GM20000 (cell line): Measurements from ENCODE around the gene P4HB.

ENCODE experiments used
- DNase-seq: peaks from one replicate; pipeline ENCODE4 v3.0.0; 2012; ENCODE audit warnings: low spot score
- TF ChIP-seq, protein P1 (sequence below): IDR thresholded peaks from 2 replicates; pipeline ENCODE4 v1.5.1; 2012; ENCODE audit warnings: mild to moderate bottlenecking, control low read depth; ENCODE audit errors: extremely low read depth, missing control alignments

P4HB gene

DNA sequence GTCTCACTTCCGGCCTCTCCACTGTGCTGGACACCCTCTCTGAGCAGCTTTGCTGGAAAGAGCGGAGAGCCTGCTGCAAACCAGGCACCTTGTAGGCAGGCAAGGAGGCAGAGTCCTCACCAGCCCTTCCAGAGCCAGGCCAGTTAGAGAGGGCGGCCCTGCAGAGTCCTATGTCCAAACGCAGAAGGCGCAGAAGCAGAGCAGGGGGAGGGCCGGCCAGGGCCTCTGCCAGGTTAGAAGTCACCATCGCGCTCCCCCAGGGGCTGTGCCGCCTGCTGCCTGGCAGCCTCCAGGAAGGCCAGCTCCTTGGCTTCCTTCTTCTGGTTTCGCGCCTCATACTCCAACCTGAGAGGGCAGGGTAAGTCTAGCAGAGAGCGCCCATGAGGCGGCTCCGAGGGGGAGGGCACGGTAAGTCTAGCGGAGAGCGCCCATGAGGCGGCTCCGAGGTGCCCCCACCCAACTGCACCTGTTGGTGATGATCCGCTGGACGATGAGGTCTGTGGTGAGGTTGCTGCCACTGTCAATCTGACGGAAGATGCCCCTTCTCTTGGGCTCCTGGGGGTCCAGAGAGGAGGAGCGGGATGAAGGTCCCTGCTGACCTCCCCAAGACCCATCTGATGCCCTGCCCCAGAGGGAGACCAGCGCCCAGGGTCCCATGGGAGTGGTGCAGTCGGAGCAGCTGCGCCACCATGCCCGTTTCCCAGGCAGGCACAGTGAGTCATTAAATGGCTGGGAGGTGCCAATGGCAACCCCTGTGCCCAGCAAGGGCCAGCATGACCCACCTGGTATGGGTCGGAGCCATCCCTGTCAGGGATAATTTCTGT lies 44.5 kb upstream of the P4HB start:
- DNase-seq, result no peak

DNA sequence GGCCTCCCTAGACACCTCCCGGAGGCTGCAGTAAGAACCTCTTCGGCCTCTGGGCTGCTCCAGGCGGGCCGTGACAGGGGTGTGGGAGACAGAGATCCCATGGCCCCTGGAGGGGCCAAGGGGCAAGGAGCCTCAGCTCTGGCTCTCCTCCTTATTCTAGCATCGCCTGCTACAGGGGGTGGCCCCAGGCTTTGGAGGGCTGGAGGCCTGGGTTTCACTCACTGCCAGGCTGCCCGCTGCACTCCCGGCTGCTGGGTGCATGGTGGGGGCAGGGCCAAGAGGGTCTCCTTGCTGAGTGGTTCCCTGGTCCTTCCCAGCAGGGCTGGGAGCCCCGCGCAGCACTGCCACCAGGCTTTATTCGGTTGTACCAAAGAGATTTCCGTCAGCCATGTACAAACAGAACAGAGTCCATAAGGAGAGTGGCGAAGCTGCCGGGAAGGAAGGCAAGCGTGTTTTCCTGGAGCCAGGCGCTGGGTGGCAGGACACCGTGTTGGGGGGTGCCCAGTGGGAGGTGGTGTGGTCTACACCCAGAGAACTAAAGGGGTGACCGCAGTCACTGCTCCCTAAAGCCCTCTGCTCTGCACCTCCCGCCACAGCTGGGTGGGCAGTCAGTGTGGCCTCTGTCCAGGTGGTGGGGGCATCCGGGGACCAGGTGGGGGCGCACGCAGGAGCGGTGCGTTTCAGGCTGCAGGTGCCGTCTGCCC lies 43.7 kb upstream of the P4HB start:
- TF ChIP-seq, protein P1, sequence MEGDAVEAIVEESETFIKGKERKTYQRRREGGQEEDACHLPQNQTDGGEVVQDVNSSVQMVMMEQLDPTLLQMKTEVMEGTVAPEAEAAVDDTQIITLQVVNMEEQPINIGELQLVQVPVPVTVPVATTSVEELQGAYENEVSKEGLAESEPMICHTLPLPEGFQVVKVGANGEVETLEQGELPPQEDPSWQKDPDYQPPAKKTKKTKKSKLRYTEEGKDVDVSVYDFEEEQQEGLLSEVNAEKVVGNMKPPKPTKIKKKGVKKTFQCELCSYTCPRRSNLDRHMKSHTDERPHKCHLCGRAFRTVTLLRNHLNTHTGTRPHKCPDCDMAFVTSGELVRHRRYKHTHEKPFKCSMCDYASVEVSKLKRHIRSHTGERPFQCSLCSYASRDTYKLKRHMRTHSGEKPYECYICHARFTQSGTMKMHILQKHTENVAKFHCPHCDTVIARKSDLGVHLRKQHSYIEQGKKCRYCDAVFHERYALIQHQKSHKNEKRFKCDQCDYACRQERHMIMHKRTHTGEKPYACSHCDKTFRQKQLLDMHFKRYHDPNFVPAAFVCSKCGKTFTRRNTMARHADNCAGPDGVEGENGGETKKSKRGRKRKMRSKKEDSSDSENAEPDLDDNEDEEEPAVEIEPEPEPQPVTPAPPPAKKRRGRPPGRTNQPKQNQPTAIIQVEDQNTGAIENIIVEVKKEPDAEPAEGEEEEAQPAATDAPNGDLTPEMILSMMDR, result no peak
- DNase-seq, result no peak

More for the DNA sequence above, 44.5 kb upstream of the P4HB start:
- TF ChIP-seq, protein P1, result no peak

DNA sequence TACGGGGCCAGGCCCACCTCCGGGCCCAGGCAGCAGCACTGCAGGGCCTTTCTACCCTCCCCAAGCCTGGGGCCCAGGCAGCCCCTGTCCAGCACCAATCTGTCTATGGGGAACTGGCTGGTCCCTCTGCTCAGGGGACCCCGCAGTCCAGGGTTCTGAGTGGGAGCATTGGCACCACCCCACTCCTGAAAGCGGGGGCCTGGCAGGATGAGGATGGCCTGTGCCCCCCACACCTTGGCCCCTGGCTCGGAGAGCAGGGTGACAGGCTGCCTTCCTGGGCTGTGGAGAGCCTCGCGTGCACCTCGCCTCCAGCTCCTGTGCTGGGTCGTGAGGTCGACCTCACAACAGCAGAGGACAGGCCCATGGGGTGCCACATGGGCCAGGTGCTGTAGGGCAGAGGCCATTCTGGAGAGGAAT lies 43.1 kb upstream of the P4HB start:
- DNase-seq, result no peak
- TF ChIP-seq, protein P1, result no peak

DNA sequence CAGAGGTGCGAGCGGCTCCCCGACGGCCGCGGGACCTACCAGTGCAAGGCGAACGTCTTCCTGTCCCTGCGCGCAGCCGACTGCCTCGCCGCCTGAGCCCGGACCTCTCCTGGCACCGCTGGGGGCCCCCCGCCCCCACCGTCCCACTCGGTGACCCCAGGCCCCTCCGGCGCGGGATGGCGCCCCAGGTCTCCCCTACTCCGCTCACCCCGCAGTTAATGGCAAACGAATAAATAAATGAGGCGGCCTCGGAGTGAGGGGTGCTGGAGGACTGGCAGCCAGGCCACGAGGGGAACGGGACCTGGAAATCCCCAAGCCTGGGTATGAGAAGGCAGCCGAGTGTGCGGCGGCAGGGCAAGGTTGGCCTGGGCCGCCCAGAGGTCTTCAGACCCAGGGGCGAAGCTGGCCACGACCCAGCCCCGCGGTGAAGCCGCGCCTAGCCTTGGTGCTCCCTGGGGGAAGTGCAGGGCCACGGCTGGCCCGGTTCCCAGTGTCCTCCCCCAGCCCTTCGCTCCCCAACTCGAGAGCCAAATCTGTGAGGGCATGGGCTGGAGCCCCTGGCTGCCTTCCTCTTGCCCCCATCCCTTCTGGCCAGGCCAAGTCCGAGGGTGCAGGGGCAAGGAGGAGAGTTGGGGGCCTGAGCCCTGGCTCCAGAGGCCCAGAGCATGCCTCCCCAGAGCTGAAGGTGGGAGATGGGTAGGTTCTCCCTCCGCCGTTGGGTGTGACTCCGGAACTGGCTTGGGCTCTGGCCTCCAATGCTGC lies 42.5 kb upstream of the P4HB start:
- DNase-seq, result no peak
- TF ChIP-seq, protein P1, result no peak

DNA sequence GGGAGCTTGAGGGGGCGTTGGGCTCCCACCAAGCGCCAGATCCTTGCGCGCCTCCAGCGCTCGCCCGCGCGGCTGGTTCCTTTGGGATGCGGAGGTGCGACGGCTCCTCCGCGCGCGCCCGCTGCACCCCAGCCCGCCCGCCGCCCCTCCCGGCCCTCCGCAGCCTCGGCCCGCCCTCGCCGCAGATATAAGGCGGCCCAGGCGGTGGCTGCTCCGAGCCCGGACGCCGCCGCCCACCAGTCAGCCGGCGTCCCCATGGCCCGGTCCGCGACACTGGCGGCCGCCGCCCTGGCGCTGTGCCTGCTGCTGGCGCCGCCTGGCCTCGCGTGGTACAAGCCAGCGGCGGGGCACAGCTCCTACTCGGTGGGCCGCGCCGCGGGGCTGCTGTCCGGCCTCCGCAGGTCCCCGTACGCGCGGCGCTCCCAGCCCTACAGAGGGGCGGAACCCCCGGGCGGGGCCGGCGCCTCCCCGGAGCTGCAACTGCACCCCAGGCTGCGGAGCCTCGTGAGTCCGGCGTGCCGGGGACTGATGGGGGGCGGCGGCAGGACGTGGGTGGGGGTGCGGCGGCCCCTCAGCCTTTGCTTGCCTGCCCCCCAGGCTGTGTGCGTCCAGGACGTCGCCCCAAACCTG lies 41.8 kb upstream of the P4HB start, which contains the start of gene NPB:
NPB (plus strand) TSS at position 216 of the 630 bp plus-strand sequence; CDS start at position 256, 40 bp downstream.
- TF ChIP-seq, protein P1, result no peak
- DNase-seq, result no peak

DNA sequence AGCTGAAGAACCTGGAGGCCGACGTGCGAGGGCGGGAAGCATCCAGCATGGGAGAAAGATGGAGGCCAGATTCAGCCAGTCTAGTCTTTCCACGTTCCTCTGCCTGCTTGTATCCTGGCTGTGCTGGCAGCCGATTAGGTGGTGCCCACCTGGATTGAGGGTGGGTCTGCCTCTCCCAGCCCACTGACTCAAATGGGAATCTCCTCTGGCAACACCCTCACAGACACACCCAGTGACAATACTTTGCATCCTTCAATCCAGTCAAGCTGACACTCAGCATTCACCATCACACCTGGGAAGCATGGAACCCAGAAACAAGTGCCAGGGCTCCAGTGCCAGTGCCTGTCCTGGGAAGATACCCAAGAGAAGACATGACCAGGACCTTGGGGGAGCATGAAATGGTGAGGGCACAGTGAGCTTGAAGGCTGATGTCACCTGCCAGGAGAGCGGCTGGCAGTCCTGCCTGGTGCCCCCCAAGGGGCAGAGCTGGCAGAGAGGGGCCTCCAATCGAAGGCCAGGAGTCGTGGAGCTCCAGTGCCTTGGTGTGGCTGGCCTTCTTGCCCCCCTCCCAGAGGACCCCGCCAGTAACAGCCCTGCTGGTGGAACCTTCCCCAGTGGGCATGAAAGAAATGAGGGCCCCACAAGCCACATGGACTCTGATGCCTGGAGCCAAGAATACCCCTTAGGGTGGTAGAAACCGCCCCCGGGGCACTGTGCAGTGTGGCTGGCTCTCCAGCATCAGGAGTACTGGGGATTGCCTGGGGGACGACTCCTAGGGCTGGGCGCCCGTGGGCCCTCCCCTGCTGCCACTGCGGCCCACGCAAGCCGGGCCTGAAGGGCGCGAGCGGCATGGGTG lies 41.1 kb upstream of the P4HB start:
- no peak for DNase-seq
- TF ChIP-seq, protein P1, result no peak
